HCT116 (cell line): ENCODE measurements around the gene PRKCQ. TPM values are rescaled to one million over a fixed set of nuclear protein-coding genes. Genes with fewer than 3 reads are reported as not detected.

Source experiments
- ATAC-seq: fragments of 200-7000 bp; cut with Tn5 transposase; 2 replicates; pipeline ENCODE4 v1.9.1; 2020; ENCODE audit warnings: mild to moderate bottlenecking, moderate library complexity
- BruUV-seq: library from RNA; stranded (reverse); fragments of 400-500 nt; replicated peaks from 2 replicates; lab custom pipeline; 2021; lab: Mats Ljungman, UMichigan
- CTCF ChIA-PET: fragments of 300-600 bp; sonication (Branson Sonifier 250); formaldehyde crosslinking; loops from one replicate; lab custom pipeline; 2021; ENCODE audit warnings: antibody characterized with exemption; lab: Charles Lee
- POLR2A ChIA-PET: fragments of 300-600, 350-600 bp; sonication (Branson Sonifier 250); formaldehyde crosslinking; loops from one replicate; lab custom pipeline; 2021; ENCODE audit warnings: antibody characterized with exemption; lab: Charles Lee
- RAD21 ChIA-PET, 2 experiments: fragments of 300-600 bp; sonication (Branson Sonifier 250); formaldehyde crosslinking; loops; one replicate each; lab custom pipeline; 2023; ENCODE audit warnings: low total read pairs in 2 of 2; ENCODE audit not compliant: uncharacterized antibody in 2 of 2, unreplicated experiment in 2 of 2, low non-redundant PET in 1 of 2; lab: Charles Lee
- DNase-seq: peaks from one replicate; pipeline ENCODE4 v3.0.0-alpha.2; 2010; ENCODE audit warnings: low read depth, low spot score
- H2AFZ ChIP-seq: fragments of 200-600 bp; shearing (Covaris generic), sonication (generic); 2 replicates; pipeline ENCODE4 v1.6.1; 2017; ENCODE audit warnings: low read depth, mixed run types, mixed read lengths, antibody characterized with exemption, low read length; ENCODE audit not compliant: poor library complexity, severe bottlenecking
- H3K27ac ChIP-seq: 2 replicates; pipeline ENCODE4 v1.5.1; 2012; ENCODE audit warnings: low read depth, low read length
- H3K27me3 ChIP-seq: fragments of 200-600 bp; sonication (generic); 2 replicates; pipeline ENCODE4 v1.6.1; 2016; ENCODE audit warnings: mixed run types, low read length, mixed read lengths; ENCODE audit not compliant: insufficient read depth
- H3K36me3 ChIP-seq, 2 experiments: fragments of 200-500 bp in 1 of 2; fragments of 200-600 bp in 1 of 2; sonication (Bioruptor generic) in 1 of 2; sonication (generic) in 1 of 2; 2 replicates each; pipeline versions ENCODE4 v1.5.1 to v1.6.1; 2014 to 2016; ENCODE audit warnings: low read length in 2 of 2, inconsistent platforms in 1 of 2, mixed read lengths in 1 of 2, mixed run types in 1 of 2; ENCODE audit not compliant: insufficient read depth in 2 of 2, control insufficient read depth in 1 of 2
- H3K4me1 ChIP-seq, 2 experiments: fragments of 200-600 bp in 1 of 2; sonication (generic) in 1 of 2; 2 replicates each; pipeline versions ENCODE4 v1.5.1 to v1.6.1; 2012 to 2017; ENCODE audit warnings: low read length in 2 of 2, inconsistent platforms in 1 of 2, mild to moderate bottlenecking in 1 of 2, mixed read lengths in 1 of 2, mixed run types in 1 of 2, moderate library complexity in 1 of 2; ENCODE audit not compliant: insufficient read depth in 2 of 2, control insufficient read depth in 1 of 2
- H3K4me2 ChIP-seq: fragments of 200-600 bp; sonication (generic); 2 replicates; pipeline ENCODE4 v1.6.1; 2017; ENCODE audit warnings: mixed run types, low read length, mixed read lengths
- H3K4me3 ChIP-seq, 2 experiments: fragments of 200-600 bp in 1 of 2; sonication (generic) in 1 of 2; replicated peaks in 1 of 2; 2 replicates each; pipeline ENCODE4 v1.5.1; 2011 to 2016; ENCODE audit warnings: low read length in 2 of 2, control low read depth in 1 of 2, low read depth in 1 of 2, mild to moderate bottlenecking in 1 of 2, mixed read lengths in 1 of 2, mixed run types in 1 of 2
- H3K79me2 ChIP-seq: fragments of 200-600 bp; sonication (generic); 2 replicates; pipeline ENCODE4 v1.6.1; 2017; ENCODE audit warnings: mild to moderate bottlenecking, mixed run types, low read length, moderate library complexity, mixed read lengths; ENCODE audit not compliant: insufficient read depth
- H3K9ac ChIP-seq: fragments of 200-600 bp; sonication (generic); 2 replicates; pipeline ENCODE4 v1.6.1; 2016; ENCODE audit warnings: low read length, mixed read lengths
- H3K9me2 ChIP-seq: fragments of 200-600 bp; sonication (generic), shearing (Covaris generic); 2 replicates; pipeline ENCODE4 v1.6.1; 2017; ENCODE audit warnings: mixed run types, mild to moderate bottlenecking, moderate library complexity; ENCODE audit not compliant: insufficient read depth
- H3K9me3 ChIP-seq, 2 experiments: fragments of 200-500 bp in 1 of 2; fragments of 200-600 bp in 1 of 2; sonication (Bioruptor generic) in 1 of 2; sonication (generic) in 1 of 2; 2 replicates each; pipeline ENCODE4 v1.6.1; 2014 to 2017; ENCODE audit warnings: low read length in 2 of 2, mixed read lengths in 2 of 2, inconsistent platforms in 1 of 2, low read depth in 1 of 2, mild to moderate bottlenecking in 1 of 2, mixed run types in 1 of 2, moderate library complexity in 1 of 2; ENCODE audit not compliant: control insufficient read depth in 1 of 2, insufficient read depth in 1 of 2
- H4K20me1 ChIP-seq: fragments of 200-600 bp; sonication (generic), shearing (Covaris generic); 2 replicates; pipeline ENCODE4 v1.6.1; 2017; ENCODE audit warnings: mixed run types, mild to moderate bottlenecking, moderate library complexity; ENCODE audit not compliant: insufficient read depth
- CBX3 ChIP-seq: IDR thresholded peaks from 2 replicates; pipeline ENCODE4 v1.6.1; 2012; ENCODE audit warnings: low read depth
- CEBPB ChIP-seq: IDR thresholded peaks from 2 replicates; pipeline ENCODE4 v1.6.1; 2012; ENCODE audit warnings: low read depth
- ELF1 ChIP-seq: IDR thresholded peaks from 2 replicates; pipeline ENCODE4 v1.6.1; 2012; ENCODE audit warnings: low read depth, borderline replicate concordance
- EZH2 ChIP-seq: fragments of 200-600 bp; sonication (generic); IDR thresholded peaks from 2 replicates; pipeline ENCODE4 v1.6.1; 2017; ENCODE audit warnings: antibody characterized with exemption, mixed run types
- EZH2phosphoT487 ChIP-seq: fragments of 200-600 bp; IDR thresholded peaks from 2 replicates; pipeline ENCODE4 v1.6.1; 2018; ENCODE audit warnings: antibody characterized with exemption, borderline replicate concordance
- JUND ChIP-seq: IDR thresholded peaks from 2 replicates; pipeline ENCODE4 v1.6.1; 2012
- MAX ChIP-seq: IDR thresholded peaks from 2 replicates; pipeline ENCODE4 v1.6.1; 2012
- POLR2AphosphoS5 ChIP-seq: IDR thresholded peaks from 2 replicates; pipeline ENCODE4 v1.6.1; 2011; ENCODE audit warnings: mild to moderate bottlenecking, low read depth, low read length, moderate library complexity
- REST ChIP-seq: IDR thresholded peaks from 2 replicates; pipeline ENCODE4 v1.6.1; 2012; ENCODE audit warnings: low read depth
- SIN3A ChIP-seq: IDR thresholded peaks from 2 replicates; pipeline ENCODE4 v1.6.1; 2012; ENCODE audit warnings: low read depth
- SRF ChIP-seq: IDR thresholded peaks from 2 replicates; pipeline ENCODE4 v1.6.1; 2012; ENCODE audit warnings: low read depth
- YY1 ChIP-seq: IDR thresholded peaks from 2 replicates; pipeline ENCODE4 v1.6.1; 2011; ENCODE audit warnings: low read length, low read depth, moderate library complexity, mild to moderate bottlenecking; ENCODE audit not compliant: insufficient replicate concordance; ENCODE audit errors: extremely low read depth
- ZBTB33 ChIP-seq: IDR thresholded peaks from 2 replicates; pipeline ENCODE4 v1.6.1; 2011; ENCODE audit warnings: mild to moderate bottlenecking, low read length, moderate library complexity; ENCODE audit not compliant: insufficient replicate concordance; ENCODE audit errors: extremely low read depth
- intact Hi-C: fragments of 100-400 bp; cut with micrococcal nuclease; formaldehyde crosslinking; loops from 2 replicates; pipeline ENCODE4 v1.10.0; 2022
- total RNA-seq: library from RNA; stranded (reverse); gene quantifications from one replicate; pipeline ENCODE4 v1.2.1, GENCODE V29; 2021; ENCODE audit not compliant: unreplicated experiment

The PRKCQ gene
- total RNA-seq, 1 experiment from 2014 or later: 0.54 TPM

- TF ChIP-seq SRF: no peak
- TF ChIP-seq, all 23 proteins: peak for 0
These were observed 18.5 kb downstream of the PRKCQ start (continued) for GRCh38 chr10:6561552-6561951.

- intact Hi-C loops: no loop called here
- POLR2A ChIA-PET: no interaction called here
- Histone ChIP-seq H4K20me1 (no peaks in the 10 kb centered on the region), H3K9me3 (no peaks in the 10 kb centered on the region), H3K9me2 (no peaks in the 10 kb centered on the region), H3K4me3 (no peak overlapping the region), H3K79me2 (no peaks in the 10 kb centered on the region), H3K27ac (no peak overlapping the region), H3K27me3 (peaks cover 67% of the 10 kb centered on the region), H3K4me2 (no peak overlapping the region)
- ATAC-seq (no peak), DNase-seq (no peak)
- CTCF ChIA-PET: no interaction called here
- TF ChIP-seq SIN3A: no peak
- no peak for TF ChIP-seq EZH2
- TF ChIP-seq POLR2AphosphoS5: no peak
- TF ChIP-seq EZH2phosphoT487: no peak
- TF ChIP-seq JUND: no peak
- no peak for TF ChIP-seq SRF
- TF ChIP-seq CEBPB: no peak
- TF ChIP-seq YY1: no peak
- TF ChIP-seq ELF1: no peak
- TF ChIP-seq REST: no peak
- TF ChIP-seq MAX: no peak
- no peak for TF ChIP-seq CBX3
- TF ChIP-seq ZBTB33: no peak
- TF ChIP-seq, all 23 proteins: peak for 0
- Histone ChIP-seq H3K4me1 (no peaks in the 10 kb centered on the region), H2AFZ (no peak overlapping the region), H3K9ac (no peak overlapping the region), H3K36me3 (no peaks in the 10 kb centered on the region)
- RAD21 ChIA-PET: no interaction called here
- BruUV-seq: no TSS peak
These were observed 21.2 kb downstream of the PRKCQ start for GRCh38 chr10:6558759-6559461.
